Measurements from ENCODE around the gene RBM18. TPM values are rescaled to one million over a fixed set of nuclear protein-coding genes. Genes with fewer than 3 reads are reported as not detected.

The RBM18 gene
- total RNA-seq, 1 donor from 2014 or later, result 21.7 TPM

- peaks cover 62% of the 10 kb centered on the region for H3K27me3 ChIP-seq (ENCODE audit: low read depth)
- intact Hi-C loops (cut with DNase I), result no loop called here
- H3K36me3 ChIP-seq, result no peaks in the 10 kb centered on the region
- H3K4me1 ChIP-seq, result peaks cover 32% of the 10 kb centered on the region
- no peak for ATAC-seq
- DNase-seq, result no peak
- peak overlapping the region; percentile 50 for H3K4me3 ChIP-seq
- no peaks in the 10 kb centered on the region for H3K9me3 ChIP-seq
- H3K27ac ChIP-seq, result no peak overlapping the region
- TF ChIP-seq, protein P1, sequence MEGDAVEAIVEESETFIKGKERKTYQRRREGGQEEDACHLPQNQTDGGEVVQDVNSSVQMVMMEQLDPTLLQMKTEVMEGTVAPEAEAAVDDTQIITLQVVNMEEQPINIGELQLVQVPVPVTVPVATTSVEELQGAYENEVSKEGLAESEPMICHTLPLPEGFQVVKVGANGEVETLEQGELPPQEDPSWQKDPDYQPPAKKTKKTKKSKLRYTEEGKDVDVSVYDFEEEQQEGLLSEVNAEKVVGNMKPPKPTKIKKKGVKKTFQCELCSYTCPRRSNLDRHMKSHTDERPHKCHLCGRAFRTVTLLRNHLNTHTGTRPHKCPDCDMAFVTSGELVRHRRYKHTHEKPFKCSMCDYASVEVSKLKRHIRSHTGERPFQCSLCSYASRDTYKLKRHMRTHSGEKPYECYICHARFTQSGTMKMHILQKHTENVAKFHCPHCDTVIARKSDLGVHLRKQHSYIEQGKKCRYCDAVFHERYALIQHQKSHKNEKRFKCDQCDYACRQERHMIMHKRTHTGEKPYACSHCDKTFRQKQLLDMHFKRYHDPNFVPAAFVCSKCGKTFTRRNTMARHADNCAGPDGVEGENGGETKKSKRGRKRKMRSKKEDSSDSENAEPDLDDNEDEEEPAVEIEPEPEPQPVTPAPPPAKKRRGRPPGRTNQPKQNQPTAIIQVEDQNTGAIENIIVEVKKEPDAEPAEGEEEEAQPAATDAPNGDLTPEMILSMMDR (IDR thresholded peaks at IDR 0.05), result no peak
These were observed 37.1 kb downstream of the RBM18 start for GRCh38 chr9:122227575-122227900.

DNA sequence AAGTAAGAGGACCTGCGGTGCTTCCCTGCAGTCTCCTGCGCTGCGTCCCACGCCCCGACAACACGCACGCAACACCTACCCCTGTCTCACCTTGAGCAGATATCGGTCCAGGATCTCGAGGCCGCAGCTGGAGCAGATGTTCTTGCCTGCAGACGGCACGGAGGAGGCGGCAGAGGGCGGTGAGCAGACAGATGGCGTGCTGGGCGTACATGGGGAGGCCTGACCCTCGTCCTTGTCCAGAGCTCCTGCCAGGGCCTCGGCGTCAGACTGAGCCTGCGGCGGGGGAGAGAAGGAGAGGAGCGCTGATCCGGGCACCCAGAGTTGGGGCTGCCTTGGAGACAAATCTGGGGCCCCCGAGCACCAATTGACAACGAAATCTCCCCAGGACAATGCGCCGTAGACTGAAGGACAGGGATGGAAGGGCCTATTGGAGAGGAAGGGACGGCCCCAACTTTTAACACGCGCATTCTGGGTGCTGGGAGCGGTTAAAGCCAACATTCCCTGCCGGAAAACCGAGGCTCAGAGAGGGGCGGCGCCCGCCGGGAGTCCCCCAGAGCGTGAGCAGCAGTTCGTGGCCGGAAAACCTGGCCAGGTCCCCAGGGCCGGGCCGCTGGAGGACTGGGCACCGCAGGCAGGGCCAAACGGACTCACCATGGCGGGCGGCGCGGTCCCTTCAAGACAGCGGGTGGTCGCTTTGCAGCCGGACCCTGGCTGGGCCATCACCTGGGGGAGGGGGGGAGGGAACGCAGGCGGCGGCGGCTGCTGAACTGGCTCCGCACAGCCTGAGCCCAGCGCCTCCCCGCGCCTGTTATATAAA, 37.7 kb downstream of the RBM18 start:
- peak in 1 of 2 donors; percentile 17 for ATAC-seq
- Histone ChIP-seq H3K4me1 (peaks cover 32% of the 10 kb centered on the region), H3K36me3 (no peaks in the 10 kb centered on the region), H3K9me3 (no peaks in the 10 kb centered on the region), H3K27me3 (ENCODE audit: low read depth) (peaks cover 66% of the 10 kb centered on the region), H3K4me3 (peak overlapping the region; percentile 50), H3K27ac (no peak overlapping the region)
- TF ChIP-seq, protein P1 (IDR thresholded peaks at IDR 0.05), result no peak
- DNase-seq, result no peak
- intact Hi-C loops (cut with DNase I), result no loop called here

DNA sequence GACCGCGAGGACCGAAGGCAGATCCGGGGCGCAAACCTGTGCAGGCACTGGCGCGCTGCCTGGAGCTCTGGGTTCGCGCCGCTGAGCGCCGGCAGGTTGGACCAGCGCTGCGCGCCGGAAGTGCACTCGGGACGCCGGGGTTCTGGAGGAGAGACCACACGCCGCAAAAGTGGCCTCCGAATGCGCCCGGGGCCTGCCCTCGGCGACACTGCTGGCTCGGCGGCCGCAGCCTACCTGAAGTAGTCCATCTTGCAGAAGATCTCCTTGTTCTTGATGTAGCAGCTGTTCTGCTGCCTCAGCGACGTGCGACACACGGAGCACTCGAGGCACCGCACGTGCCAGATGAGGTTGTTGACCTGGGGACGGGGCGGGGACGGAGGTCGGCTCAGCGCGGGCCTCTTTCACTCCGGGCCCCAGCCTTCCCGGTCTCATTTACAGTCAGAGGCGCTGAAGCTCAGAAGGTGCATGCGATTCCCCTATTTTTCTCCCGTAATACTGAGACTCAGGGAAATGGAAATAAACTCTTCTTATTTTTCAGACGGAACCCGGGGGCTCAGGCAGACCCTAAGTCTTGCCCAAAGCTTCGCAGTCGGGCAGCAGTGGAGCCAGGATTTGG, 38.4 kb downstream of the RBM18 start:
- Histone ChIP-seq H3K4me3 (peak overlapping the region; percentile 50), H3K27ac (no peak overlapping the region)

GRCh38 chr9:122225312-122226141, 39.1 kb downstream of the RBM18 start:
- TF ChIP-seq, protein P1 (IDR thresholded peaks at IDR 0.05), result no peak
- H3K4me1 ChIP-seq, result peaks cover 32% of the 10 kb centered on the region
- peaks cover 79% of the 10 kb centered on the region for H3K27me3 ChIP-seq (ENCODE audit: low read depth)
- intact Hi-C loops (cut with DNase I), result no loop called here
- DNase-seq (no peak), ATAC-seq (no peak)
- H3K27ac ChIP-seq, result no peak overlapping the region
- H3K4me3 ChIP-seq, result peak overlapping the region; percentile 50
- no peaks in the 10 kb centered on the region for H3K9me3 ChIP-seq
- no peaks in the 10 kb centered on the region for H3K36me3 ChIP-seq

More for the DNA sequence above, 38.4 kb downstream of the RBM18 start:
- Histone ChIP-seq H3K27me3 (ENCODE audit: low read depth) (peaks cover 73% of the 10 kb centered on the region), H3K4me1 (peaks cover 32% of the 10 kb centered on the region), H3K9me3 (no peaks in the 10 kb centered on the region), H3K36me3 (no peaks in the 10 kb centered on the region)
- intact Hi-C loops (cut with DNase I), result no loop called here
- no peak for ATAC-seq
- TF ChIP-seq, protein P1 (IDR thresholded peaks at IDR 0.05), result no peak
- no peak for DNase-seq

- H3K9me3 ChIP-seq, result no peaks in the 10 kb centered on the region
- H3K27me3 ChIP-seq (ENCODE audit: low read depth), result peaks cover 82% of the 10 kb centered on the region
- no peak overlapping the region for H3K27ac ChIP-seq
- ATAC-seq (no peak), DNase-seq (no peak)
- intact Hi-C loops (cut with DNase I), result no loop called here
- peaks cover 49% of the 10 kb centered on the region for H3K4me1 ChIP-seq
- TF ChIP-seq, protein P1 (IDR thresholded peaks at IDR 0.05), result no peak
- H3K36me3 ChIP-seq, result no peaks in the 10 kb centered on the region
- no peak overlapping the region for H3K4me3 ChIP-seq
These were observed 41.2 kb downstream of the RBM18 start for GRCh38 chr9:122223435-122223834.

All from lower lobe of right lung (tissue), 2 donors.